ENCODE data around the gene RAB18. TPM values are rescaled to one million over a fixed set of nuclear protein-coding genes. Genes with fewer than 3 reads are reported as not detected.
"Not testable (repeated sequence)": the region's sequence is repeated elsewhere in the genome, so short reads cannot be mapped to it uniquely, and the experiment has no call there.

RAB18 gene
- total RNA-seq: 10 to 100 TPM; 60.3 to 65.6 TPM

- H3K4me1 Mint-ChIP-seq (ENCODE audit: low read depth): peaks cover 39% of the 10 kb centered on the region
- H3K27ac Mint-ChIP-seq: peak within 1 kb of the TSS; percentile 95
- ATAC-seq (peak; percentile 99), DNase-seq (peak; percentile 98)
- H3K27me3 Mint-ChIP-seq (ENCODE audit: low read depth): peaks cover 3% of the 10 kb centered on the region
- ChIA-PET POLR2A (interaction anchor here (0.7 to 2.3 kb wide), 16 partner anchors 10 to 876 kb away, joined by 3 to 23 read pairs (median 4); partner anchors contain the start of gene YME1L1), CTCF (interaction anchor here (0.7 to 2.4 kb wide), 12 partner anchors 9 to 743 kb away, joined by 3 to 14 read pairs (median 4); no protein-coding TSS in a partner anchor)
- peaks cover 18% of the 10 kb centered on the region for H3K36me3 Mint-ChIP-seq (ENCODE audit: low read depth)
- H3K4me3 Mint-ChIP-seq: peak within 1 kb of the TSS; percentile 91
- peaks cover 3% of the 10 kb centered on the region for H3K9me3 Mint-ChIP-seq (ENCODE audit: insufficient read depth)
Observed at GRCh38 chr10:27504007-27504807, at the start of gene RAB18. Gene RAB18, plus strand, starts transcription at chr10:27504304. Its CDS starts 66 bp downstream, at chr10:27504370.

- no peaks in the 10 kb centered on the region for H3K9me3 Mint-ChIP-seq (ENCODE audit: insufficient read depth)
- H3K27ac Mint-ChIP-seq: no peak overlapping the region
- H3K36me3 Mint-ChIP-seq (ENCODE audit: low read depth): no peaks in the 10 kb centered on the region
- no peak overlapping the region for H3K4me3 Mint-ChIP-seq
- peaks cover 13% of the 10 kb centered on the region for H3K4me1 Mint-ChIP-seq (ENCODE audit: low read depth)
- H3K27me3 Mint-ChIP-seq (ENCODE audit: low read depth): peaks cover 3% of the 10 kb centered on the region
- POLR2A ChIA-PET: no interaction called here
- ATAC-seq (no peak), DNase-seq (no peak)
- CTCF ChIA-PET: no interaction called here
Observed at GRCh38 chr10:27454837-27455236, 49.3 kb upstream of the RAB18 start.

DNA sequence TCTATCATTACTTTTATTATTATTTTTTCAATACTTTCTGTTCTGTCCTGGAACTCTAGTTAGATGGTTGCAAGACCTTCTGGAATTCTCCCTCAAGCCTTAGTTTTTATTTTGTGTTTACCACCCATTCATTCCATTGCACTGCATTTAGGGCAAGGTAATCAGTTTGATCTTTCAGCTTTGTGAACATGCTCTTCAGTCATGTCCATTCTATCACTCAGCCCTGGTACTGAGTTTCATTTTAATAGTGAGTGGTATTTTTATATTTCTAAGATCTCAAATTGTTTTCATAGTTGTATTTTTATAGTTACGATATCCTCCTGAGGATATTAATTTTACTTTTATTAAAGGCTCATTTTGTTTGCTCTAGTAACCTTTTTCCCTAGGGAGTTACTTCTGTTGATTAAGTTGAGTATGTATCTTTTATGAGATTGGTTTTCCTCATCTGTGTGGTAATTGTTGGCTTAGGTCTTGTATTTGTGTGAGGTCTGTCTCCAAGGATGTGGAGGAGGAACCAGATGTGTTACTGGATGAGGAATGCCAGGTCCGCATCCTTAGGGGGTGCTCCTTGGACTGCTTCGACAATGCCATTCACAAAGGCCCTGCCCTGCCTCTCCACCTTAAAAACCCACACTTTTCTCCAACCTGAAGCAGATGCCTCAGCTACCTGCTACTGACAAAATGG lies 46.7 kb upstream of the RAB18 start:
- DNase-seq (no peak), ATAC-seq (no peak)
- peaks cover 13% of the 10 kb centered on the region for H3K4me1 Mint-ChIP-seq (ENCODE audit: low read depth)
- H3K27me3 Mint-ChIP-seq (ENCODE audit: low read depth): peaks cover 3% of the 10 kb centered on the region
- ChIA-PET POLR2A (no interaction called here), CTCF (interaction anchor here (3.8 kb wide), 1 partner anchor 11 kb away, joined by 16 read pairs; no protein-coding TSS in a partner anchor)
- H3K4me3 Mint-ChIP-seq: no peak overlapping the region
- no peak overlapping the region for H3K27ac Mint-ChIP-seq
- no peaks in the 10 kb centered on the region for H3K9me3 Mint-ChIP-seq (ENCODE audit: insufficient read depth)
- no peaks in the 10 kb centered on the region for H3K36me3 Mint-ChIP-seq (ENCODE audit: low read depth)

GRCh38 chr10:27457966-27458365 lies 46.1 kb upstream of the RAB18 start:
- POLR2A ChIA-PET: no interaction called here
- peak overlapping the region; percentile 6 for H3K27ac Mint-ChIP-seq
- CTCF ChIA-PET: interaction anchor here (3.8 kb wide), 1 partner anchor 11 kb away, joined by 16 read pairs; no protein-coding TSS in a partner anchor

GRCh38 chr10:27461312-27461711 lies 42.8 kb upstream of the RAB18 start:
- H3K27ac Mint-ChIP-seq: no peak overlapping the region
- CTCF ChIA-PET: no interaction called here
- no peak for DNase-seq
- no peak overlapping the region for H3K4me3 Mint-ChIP-seq
- H3K36me3 Mint-ChIP-seq (ENCODE audit: low read depth): peaks cover 4% of the 10 kb centered on the region
- H3K9me3 Mint-ChIP-seq (ENCODE audit: insufficient read depth): no peaks in the 10 kb centered on the region
- POLR2A ChIA-PET: no interaction called here
- H3K4me1 Mint-ChIP-seq (ENCODE audit: low read depth): peaks cover 42% of the 10 kb centered on the region
- ATAC-seq: no peak
- H3K27me3 Mint-ChIP-seq (ENCODE audit: low read depth): no peaks in the 10 kb centered on the region

More at GRCh38 chr10:27457966-27458365, 46.1 kb upstream of the RAB18 start:
- Mint-ChIP-seq H3K36me3 (ENCODE audit: low read depth) (no peaks in the 10 kb centered on the region), H3K4me3 (no peak overlapping the region), H3K4me1 (ENCODE audit: low read depth) (peaks cover 13% of the 10 kb centered on the region), H3K9me3 (ENCODE audit: insufficient read depth) (no peaks in the 10 kb centered on the region), H3K27me3 (ENCODE audit: low read depth) (no peaks in the 10 kb centered on the region)
- no peak for DNase-seq
- ATAC-seq: no peak

DNA sequence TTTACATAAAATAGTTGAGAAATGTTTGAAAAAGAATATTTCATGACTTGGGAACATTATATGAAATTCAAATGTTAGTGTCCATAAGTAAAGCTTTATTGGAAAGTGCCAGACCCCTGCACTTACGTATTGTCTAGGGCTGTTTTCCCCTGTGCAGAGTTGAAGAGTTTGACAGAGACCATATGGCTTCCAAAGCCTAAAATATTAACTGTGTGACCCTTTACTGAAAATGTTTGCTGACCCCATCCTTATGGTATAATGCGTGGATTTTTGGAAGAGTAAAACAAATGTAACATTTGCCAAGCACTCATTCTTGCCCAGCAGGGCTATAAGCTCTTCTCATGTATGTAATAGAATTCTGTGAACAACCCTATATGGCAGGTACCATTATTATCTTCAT lies 40.1 kb upstream of the RAB18 start:
- no peak overlapping the region for H3K4me3 Mint-ChIP-seq
- peak overlapping the region; percentile 75 for H3K27ac Mint-ChIP-seq
- CTCF ChIA-PET: no interaction called here
- H3K4me1 Mint-ChIP-seq (ENCODE audit: low read depth): peaks cover 31% of the 10 kb centered on the region
- H3K36me3 Mint-ChIP-seq (ENCODE audit: low read depth): peaks cover 4% of the 10 kb centered on the region
- DNase-seq (no peak), ATAC-seq (no peak)
- no peaks in the 10 kb centered on the region for H3K9me3 Mint-ChIP-seq (ENCODE audit: insufficient read depth)
- POLR2A ChIA-PET: interaction anchor here (0.6 to 0.8 kb wide), 2 partner anchors 36 to 40 kb away, joined by 3 read pairs; partner anchors contain the start of gene RAB18
- H3K27me3 Mint-ChIP-seq (ENCODE audit: low read depth): no peaks in the 10 kb centered on the region

- ATAC-seq (peak; percentile 90), DNase-seq (peak; percentile 34)
- CTCF ChIA-PET: no interaction called here
- no peaks in the 10 kb centered on the region for H3K9me3 Mint-ChIP-seq (ENCODE audit: insufficient read depth)
- peaks cover 31% of the 10 kb centered on the region for H3K4me1 Mint-ChIP-seq (ENCODE audit: low read depth)
- peaks cover 4% of the 10 kb centered on the region for H3K36me3 Mint-ChIP-seq (ENCODE audit: low read depth)
- POLR2A ChIA-PET: interaction anchor here (0.7 kb wide), 1 partner anchor 39 kb away, joined by 3 read pairs; the partner anchor contains the start of gene RAB18
- H3K4me3 Mint-ChIP-seq: no peak overlapping the region
- H3K27ac Mint-ChIP-seq: peak overlapping the region; percentile 75
- H3K27me3 Mint-ChIP-seq (ENCODE audit: low read depth): no peaks in the 10 kb centered on the region
Observed at GRCh38 chr10:27464993-27465392, 39.1 kb upstream of the RAB18 start.

DNA sequence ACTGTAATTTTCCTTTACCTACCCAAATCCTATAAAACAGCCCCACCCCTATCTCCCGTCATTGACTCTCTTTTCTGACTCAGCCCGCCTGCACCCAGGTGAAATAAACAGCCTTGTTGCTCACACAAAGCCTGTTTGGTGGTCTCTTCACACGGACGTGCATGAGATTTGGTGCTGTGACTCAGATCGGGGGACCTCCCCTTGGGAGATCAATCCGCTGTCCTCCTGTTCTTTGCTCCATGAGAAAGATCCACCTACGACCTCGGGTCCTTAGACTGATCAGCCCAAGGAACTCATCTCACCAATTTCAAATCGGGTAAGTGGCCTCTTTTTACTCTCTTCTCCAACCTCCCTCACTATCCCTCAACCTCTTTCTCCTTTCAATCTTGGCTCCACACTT lies 38.5 kb upstream of the RAB18 start:
- POLR2A ChIA-PET; H3K4me3 Mint-ChIP-seq; H3K36me3 Mint-ChIP-seq (ENCODE audit: low read depth); DNase-seq; CTCF ChIA-PET; H3K27me3 Mint-ChIP-seq (ENCODE audit: low read depth); ATAC-seq; H3K9me3 Mint-ChIP-seq (ENCODE audit: insufficient read depth): not testable (repeated sequence)
- Mint-ChIP-seq H3K4me1 (ENCODE audit: low read depth) (peaks cover 31% of the 10 kb centered on the region), H3K27ac (peak overlapping the region; percentile 75)

GRCh38 chr10:27470885-27471284 lies 33.2 kb upstream of the RAB18 start:
- Mint-ChIP-seq H3K4me3 (no peak overlapping the region), H3K27me3 (ENCODE audit: low read depth) (peaks cover 12% of the 10 kb centered on the region), H3K36me3 (ENCODE audit: low read depth) (no peaks in the 10 kb centered on the region), H3K4me1 (ENCODE audit: low read depth) (peaks cover 5% of the 10 kb centered on the region), H3K27ac (no peak overlapping the region), H3K9me3 (ENCODE audit: insufficient read depth) (no peaks in the 10 kb centered on the region)
- DNase-seq: no peak
- POLR2A ChIA-PET: no interaction called here
- ATAC-seq: no peak
- CTCF ChIA-PET: interaction anchor here (1.1 kb wide), 1 partner anchor 19 kb away, joined by 3 read pairs; no protein-coding TSS in a partner anchor

DNA sequence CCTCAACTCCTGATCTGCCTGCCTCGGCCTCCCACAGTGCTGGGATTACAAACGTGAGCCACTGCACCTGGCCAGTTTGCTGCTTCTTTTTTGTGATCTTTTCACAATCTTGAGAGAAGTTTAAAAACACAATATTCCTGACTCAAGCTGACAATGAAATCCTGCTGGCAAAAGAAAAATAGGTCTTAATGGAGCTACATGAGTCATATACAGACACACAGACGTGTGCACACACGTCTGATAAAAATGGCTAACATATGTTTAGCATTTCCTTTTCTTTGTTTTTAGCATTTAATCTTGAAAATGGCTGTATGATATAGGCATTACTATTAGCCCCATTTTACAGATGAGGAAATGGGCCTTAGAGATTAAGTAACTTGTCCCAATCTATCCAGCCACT lies 29.4 kb upstream of the RAB18 start:
- POLR2A ChIA-PET: no interaction called here
- H3K4me3 Mint-ChIP-seq: no peak overlapping the region
- no peaks in the 10 kb centered on the region for H3K36me3 Mint-ChIP-seq (ENCODE audit: low read depth)
- peaks cover 5% of the 10 kb centered on the region for H3K9me3 Mint-ChIP-seq (ENCODE audit: insufficient read depth)
- DNase-seq: no peak
- peaks cover 12% of the 10 kb centered on the region for H3K27me3 Mint-ChIP-seq (ENCODE audit: low read depth)
- CTCF ChIA-PET: interaction anchor here (1.6 kb wide), 1 partner anchor 9 kb away, joined by 6 read pairs; no protein-coding TSS in a partner anchor
- H3K27ac Mint-ChIP-seq: no peak overlapping the region
- ATAC-seq: no peak
- no peaks in the 10 kb centered on the region for H3K4me1 Mint-ChIP-seq (ENCODE audit: low read depth)

- no peak overlapping the region for H3K4me3 Mint-ChIP-seq
- CTCF ChIA-PET: no interaction called here
Observed at GRCh38 chr10:27479016-27479415, 25.1 kb upstream of the RAB18 start.

GRCh38 chr10:27481486-27481885 lies 22.6 kb upstream of the RAB18 start:
- H3K9me3 Mint-ChIP-seq (ENCODE audit: insufficient read depth): peaks cover 5% of the 10 kb centered on the region
- no peaks in the 10 kb centered on the region for H3K4me1 Mint-ChIP-seq (ENCODE audit: low read depth)
- H3K27me3 Mint-ChIP-seq (ENCODE audit: low read depth): peaks cover 4% of the 10 kb centered on the region
- no peak overlapping the region for H3K27ac Mint-ChIP-seq
- ChIA-PET POLR2A (no interaction called here), CTCF (no interaction called here)
- no peak for ATAC-seq
- H3K36me3 Mint-ChIP-seq (ENCODE audit: low read depth): no peaks in the 10 kb centered on the region
- DNase-seq: no peak
- no peak overlapping the region for H3K4me3 Mint-ChIP-seq

More at GRCh38 chr10:27479016-27479415, 25.1 kb upstream of the RAB18 start:
- POLR2A ChIA-PET: no interaction called here
- ATAC-seq (no peak), DNase-seq (no peak)
- Mint-ChIP-seq H3K27ac (no peak overlapping the region), H3K27me3 (ENCODE audit: low read depth) (peaks cover 4% of the 10 kb centered on the region), H3K4me1 (ENCODE audit: low read depth) (no peaks in the 10 kb centered on the region), H3K36me3 (ENCODE audit: low read depth) (no peaks in the 10 kb centered on the region), H3K9me3 (ENCODE audit: insufficient read depth) (peaks cover 5% of the 10 kb centered on the region)

Data from activated CD8-positive, alpha-beta T cell treated with anti-CD3 and anti-CD28 coated beads, Interleukin-2, amount 10 ng/mL, durations not matched to agents 7 days and 5 days (primary cell).